Measurements from ENCODE around the gene PNPLA6.

The PNPLA6 gene

GRCh38 chr19:7522923-7523667 lies 12.4 kb upstream of the PNPLA6 start:
- Histone ChIP-seq H3K4me1 (ENCODE audit: low read depth, poor library complexity, severe bottlenecking) (peaks cover 12% of the 10 kb centered on the region), H3K9ac (peak overlapping the region; percentile 25; the same call in 1 of the 2 replicates), H3K4me2 (peak overlapping the region; percentile 90), H2AFZ (ENCODE audit: low read depth) (peak overlapping the region; percentile 87; the same call in 1 of the 2 replicates), H3K4me3 (IDR thresholded peaks at IDR 0.05; ENCODE audit: insufficient read depth, low read depth, low read length) (no peak overlapping the region), H3K36me3 (ENCODE audit: insufficient read depth) (no peaks in the 10 kb centered on the region), H3K27me3 (ENCODE audit: insufficient read depth, low read depth) (no peaks in the 10 kb centered on the region), H3K79me2 (ENCODE audit: insufficient read depth, low read depth) (peaks cover 6% of the 10 kb centered on the region; the same call in 1 of the 2 replicates), H4K20me1 (ENCODE audit: insufficient read depth) (no peaks in the 10 kb centered on the region), H3K27ac (no peak overlapping the region)
- TF ChIP-seq CTCF (conservative IDR thresholded peaks at IDR 0.05; ENCODE audit: low read depth, low read length): no peak

GRCh38 chr19:7524523-7524922 lies 11.0 kb upstream of the PNPLA6 start:
- no peak for TF ChIP-seq CTCF (conservative IDR thresholded peaks at IDR 0.05; ENCODE audit: low read depth, low read length)
- H3K79me2 ChIP-seq (ENCODE audit: insufficient read depth, low read depth): peaks cover 6% of the 10 kb centered on the region; the same call in 1 of the 2 replicates
- no peak overlapping the region for H3K9ac ChIP-seq
- H3K27ac ChIP-seq: no peak overlapping the region
- no peaks in the 10 kb centered on the region for H4K20me1 ChIP-seq (ENCODE audit: insufficient read depth)
- peaks cover 12% of the 10 kb centered on the region for H3K4me1 ChIP-seq (ENCODE audit: low read depth, poor library complexity, severe bottlenecking)
- H3K4me3 ChIP-seq (IDR thresholded peaks at IDR 0.05; ENCODE audit: insufficient read depth, low read depth, low read length): no peak overlapping the region
- H2AFZ ChIP-seq (ENCODE audit: low read depth): no peak overlapping the region
- H3K4me2 ChIP-seq: no peak overlapping the region
- H3K27me3 ChIP-seq (ENCODE audit: insufficient read depth, low read depth): no peaks in the 10 kb centered on the region
- no peaks in the 10 kb centered on the region for H3K36me3 ChIP-seq (ENCODE audit: insufficient read depth)

GRCh38 chr19:7524992-7525739 lies 10.4 kb upstream of the PNPLA6 start:
- H3K36me3 ChIP-seq (ENCODE audit: insufficient read depth): no peaks in the 10 kb centered on the region
- H3K27ac ChIP-seq: no peak overlapping the region
- H2AFZ ChIP-seq (ENCODE audit: low read depth): no peak overlapping the region
- H3K4me1 ChIP-seq (ENCODE audit: low read depth, poor library complexity, severe bottlenecking): peaks cover 12% of the 10 kb centered on the region
- TF ChIP-seq CTCF (conservative IDR thresholded peaks at IDR 0.05; ENCODE audit: low read depth, low read length): no peak
- no peak overlapping the region for H3K9ac ChIP-seq
- peaks cover 6% of the 10 kb centered on the region; the same call in 1 of the 2 replicates for H3K79me2 ChIP-seq (ENCODE audit: insufficient read depth, low read depth)
- H3K4me2 ChIP-seq: no peak overlapping the region
- H4K20me1 ChIP-seq (ENCODE audit: insufficient read depth): no peaks in the 10 kb centered on the region
- H3K4me3 ChIP-seq (IDR thresholded peaks at IDR 0.05; ENCODE audit: insufficient read depth, low read depth, low read length): no peak overlapping the region
- no peaks in the 10 kb centered on the region for H3K27me3 ChIP-seq (ENCODE audit: insufficient read depth, low read depth)

- Histone ChIP-seq H3K27ac (no peak overlapping the region), H3K4me2 (no peak overlapping the region), H3K27me3 (ENCODE audit: insufficient read depth, low read depth) (no peaks in the 10 kb centered on the region), H3K79me2 (ENCODE audit: insufficient read depth, low read depth) (peaks cover 6% of the 10 kb centered on the region; the same call in 1 of the 2 replicates), H3K36me3 (ENCODE audit: insufficient read depth) (no peaks in the 10 kb centered on the region), H3K4me3 (IDR thresholded peaks at IDR 0.05; ENCODE audit: insufficient read depth, low read depth, low read length) (no peak overlapping the region), H2AFZ (ENCODE audit: low read depth) (no peak overlapping the region), H3K9ac (no peak overlapping the region), H4K20me1 (ENCODE audit: insufficient read depth) (no peaks in the 10 kb centered on the region), H3K4me1 (ENCODE audit: low read depth, poor library complexity, severe bottlenecking) (peaks cover 12% of the 10 kb centered on the region)
- no peak for TF ChIP-seq CTCF (conservative IDR thresholded peaks at IDR 0.05; ENCODE audit: low read depth, low read length)
Observed at GRCh38 chr19:7526059-7526929, 9.2 kb upstream of the PNPLA6 start.

Measured in KMS-11 (cell line).